HepG2 (cell line): ENCODE data around the gene GUCY1A1. TPM values are rescaled to one million over a fixed set of nuclear protein-coding genes. Genes with fewer than 3 reads are reported as not detected.

Experiments
- ATAC-seq: fragments of 200-7000 bp; cut with Tn5 transposase; 3 replicates; pipeline ENCODE4 v1.9.1; 2020; ENCODE audit warnings: mild to moderate bottlenecking, moderate library complexity
- BruUV-seq: library from RNA; stranded (reverse); fragments of 400-500 nt; replicated peaks from 2 replicates; lab custom pipeline; 2021; lab: Mats Ljungman, UMichigan
- CTCF ChIA-PET: fragments of 300-600 bp; formaldehyde crosslinking; extraction: SDS; loops from one replicate; lab custom pipeline; 2021; ENCODE audit warnings: low total read pairs, inconsistent platforms, low intra/inter-chr PET ratio; lab: Yijun Ruan, JAX
- POLR2A ChIA-PET: fragments of 350-600 bp; sonication (Branson Sonifier 250); formaldehyde crosslinking; loops from one replicate; lab custom pipeline; 2020; ENCODE audit warnings: antibody characterized with exemption, inconsistent platforms; lab: Yijun Ruan, JAX
- DNase-seq: peaks from one replicate; pipeline ENCODE4 v3.0.0-alpha.2; 2015; ENCODE audit warnings: low spot score
- FAIRE-seq: peaks from 3 replicates; lab custom pipeline; 2011; peaks lifted over from hg19 to GRCh38; lab: Jason Lieb, UNC
- H2AFZ ChIP-seq: one replicate; pipeline ENCODE4 v1.6.1; 2011; ENCODE audit warnings: low read length, inconsistent platforms
- H3K27ac ChIP-seq: fragments of 300-600 bp; 3 replicates; pipeline ENCODE4 v1.8.0; 2011; ENCODE audit warnings: mixed run types, mild to moderate bottlenecking, mixed read lengths, low read length, inconsistent platforms; ENCODE audit not compliant: insufficient read depth; ENCODE audit errors: extremely low read length
- H3K27me3 ChIP-seq, 2 experiments: fragments of 200-600 bp in 1 of 2; 2 replicates in 1 of 2; 3 replicates in 1 of 2; pipeline versions ENCODE4 v1.6.0 to v1.8.0; 2011; ENCODE audit warnings: low read length in 2 of 2, mild to moderate bottlenecking in 2 of 2, moderate library complexity in 2 of 2, inconsistent platforms in 1 of 2; ENCODE audit not compliant: insufficient read depth in 2 of 2, control insufficient read depth in 1 of 2
- H3K36me3 ChIP-seq, 2 experiments: fragments of 200-600 bp in 1 of 2; replicated peaks in 1 of 2; 2 replicates in 1 of 2; 3 replicates in 1 of 2; pipeline versions ENCODE4 v1.5.1 to v1.8.0; 2011; ENCODE audit warnings: low read length in 2 of 2, inconsistent platforms in 1 of 2; ENCODE audit not compliant: insufficient read depth in 2 of 2, control insufficient read depth in 1 of 2
- H3K4me1 ChIP-seq: 2 replicates; pipeline ENCODE4 v1.5.1; 2012; ENCODE audit warnings: low read length, inconsistent platforms; ENCODE audit not compliant: insufficient read depth
- H3K4me2 ChIP-seq: 2 replicates; pipeline ENCODE4 v1.6.0; 2011; ENCODE audit warnings: low read depth, low read length, inconsistent platforms
- H3K4me3 ChIP-seq, 3 experiments: fragments of 200-600 bp in 1 of 3; sonication (generic), shearing (Covaris generic) in 1 of 3; replicated peaks in 1 of 3; 2 replicates each; pipeline ENCODE4 v1.5.1; 2011 to 2016; ENCODE audit warnings: low read length in 3 of 3, inconsistent platforms in 2 of 3, low read depth in 2 of 3, mild to moderate bottlenecking in 2 of 3, control low read depth in 1 of 3, mixed read lengths in 1 of 3; ENCODE audit not compliant: insufficient read depth in 1 of 3
- H3K79me2 ChIP-seq: one replicate; pipeline ENCODE4 v1.6.1; 2011; ENCODE audit warnings: low read length, inconsistent platforms; ENCODE audit not compliant: insufficient read depth
- H3K9ac ChIP-seq: 2 replicates; pipeline ENCODE4 v1.6.0; 2011; ENCODE audit warnings: mild to moderate bottlenecking, low read depth, low read length, inconsistent platforms; ENCODE audit not compliant: insufficient read depth
- H3K9me3 ChIP-seq: 2 replicates; pipeline ENCODE4 v1.5.1; 2012; ENCODE audit warnings: mild to moderate bottlenecking, low read length
- H4K20me1 ChIP-seq: 2 replicates; pipeline ENCODE4 v1.6.0; 2011; ENCODE audit warnings: inconsistent platforms, mild to moderate bottlenecking, low read length, moderate library complexity; ENCODE audit not compliant: insufficient read depth
- CC2D1A ChIP-seq: sonication (generic); formaldehyde crosslinking; IDR thresholded peaks from 2 replicates; pipeline ENCODE4 v1.8.1; 2023; ENCODE audit warnings: mild to moderate bottlenecking, missing genetic modification reagents
- CSRNP1 ChIP-seq: sonication (generic); formaldehyde crosslinking; IDR thresholded peaks from 2 replicates; pipeline ENCODE4 v1.8.1; 2023; ENCODE audit warnings: mild to moderate bottlenecking, missing genetic modification reagents
- EED ChIP-seq: sonication (generic); formaldehyde crosslinking; IDR thresholded peaks from 2 replicates; pipeline ENCODE4 v1.5.0; 2020; ENCODE audit warnings: mild to moderate bottlenecking, missing genetic modification reagents
- ETV6 ChIP-seq: sonication (generic); formaldehyde crosslinking; conservative IDR thresholded peaks from 2 replicates; pipeline ENCODE4 v1.4.0; 2020; ENCODE audit warnings: missing genetic modification reagents
- FOXK2 ChIP-seq: fragments of 450-650 bp; IDR thresholded peaks from 2 replicates; pipeline ENCODE4 v1.6.1; 2016
- MAFK ChIP-seq, 2 experiments: IDR thresholded peaks in 1 of 2; conservative IDR thresholded peaks in 1 of 2; 2 replicates each; pipeline ENCODE4 v1.6.1; 2011; ENCODE audit warnings: improper control_type of control experiment in 2 of 2, low read length in 2 of 2
- SATB2 ChIP-seq: sonication (generic); formaldehyde crosslinking; IDR thresholded peaks from 2 replicates; pipeline ENCODE4 v1.5.0; 2020; ENCODE audit warnings: missing genetic modification reagents
- TFDP2 ChIP-seq: sonication (generic); formaldehyde crosslinking; IDR thresholded peaks from 2 replicates; pipeline ENCODE4 v1.4.0; 2020; ENCODE audit warnings: missing genetic modification reagents
- ZFYVE20 ChIP-seq: sonication (generic); formaldehyde crosslinking; IDR thresholded peaks from 2 replicates; pipeline ENCODE4 v1.8.0; 2023; ENCODE audit warnings: low read depth, mild to moderate bottlenecking, moderate library complexity, missing genetic modification reagents, borderline replicate concordance
- ZMYM4 ChIP-seq: sonication (generic); formaldehyde crosslinking; IDR thresholded peaks from 2 replicates; pipeline ENCODE4 v1.8.1; 2023; ENCODE audit warnings: mild to moderate bottlenecking, missing genetic modification reagents
- ZNF337 ChIP-seq: sonication (generic); formaldehyde crosslinking; IDR thresholded peaks from 2 replicates; pipeline ENCODE4 v1.5.1; 2020; ENCODE audit warnings: missing genetic modification reagents, low read depth, mild to moderate bottlenecking, borderline replicate concordance
- WGBS: methylation state at CpG from one replicate; pipeline ENCODE4 v1.1.6; 2017; ENCODE audit warnings: low lambda C conversion rate; 5-methylcytosine and 5-hydroxymethylcytosine counted together
- in situ Hi-C: cut with HindIII; loops from 2 replicates; pipeline ENCODE4 v1.10.0; 2017; ENCODE audit warnings: low pct_unique_long_range_greater_than_20kb; ENCODE audit not compliant: extremely low pct_ligation_motif_present
- intact Hi-C: fragments of 100-400 bp; cut with micrococcal nuclease; formaldehyde crosslinking; loops from one replicate; pipeline ENCODE4 v1.10.0; 2022; ENCODE audit not compliant: unreplicated experiment
- polyA plus RNA-seq, 8 experiments: library from polyadenylated mRNA; depleted of rRNA in 3 of 8; stranded (reverse) in 7 of 8; unstranded in 1 of 8; fragments of >200 nt; fragmentation: Illumina TruSeq in 4 of 8; extraction: Trizol in 4 of 8; gene quantifications; 2 replicates each; pipeline versions ENCODE4 v1.2.1 to v1.2.3, GENCODE V29; 2011 to 2016; ENCODE audit warnings: low read depth in 4 of 8, missing spikeins in 1 of 8, mixed read lengths in 1 of 8; ENCODE audit not compliant: insufficient read depth in 1 of 8
- total RNA-seq, 5 experiments: library from RNA; depleted of rRNA; stranded (reverse); fragments of >200 nt; fragmentation: Illumina TruSeq; extraction: Trizol; gene quantifications; 2 replicates each; pipeline ENCODE4 v1.2.3, GENCODE V29; 2016; ENCODE audit warnings: low read depth in 1 of 5
- TF ChIP-seq, protein P1 (sequence below): sonication (generic); formaldehyde crosslinking; conservative IDR thresholded peaks from 2 replicates; pipeline ENCODE4 v1.8.1; 2023; ENCODE audit warnings: missing genetic modification reagents

GUCY1A1 gene
- total and polyA plus RNA-seq, 2 of the 13 experiments (the other 11 are each of a cell fraction or from before 2014, with no cell fraction given) = not detected

DNA sequence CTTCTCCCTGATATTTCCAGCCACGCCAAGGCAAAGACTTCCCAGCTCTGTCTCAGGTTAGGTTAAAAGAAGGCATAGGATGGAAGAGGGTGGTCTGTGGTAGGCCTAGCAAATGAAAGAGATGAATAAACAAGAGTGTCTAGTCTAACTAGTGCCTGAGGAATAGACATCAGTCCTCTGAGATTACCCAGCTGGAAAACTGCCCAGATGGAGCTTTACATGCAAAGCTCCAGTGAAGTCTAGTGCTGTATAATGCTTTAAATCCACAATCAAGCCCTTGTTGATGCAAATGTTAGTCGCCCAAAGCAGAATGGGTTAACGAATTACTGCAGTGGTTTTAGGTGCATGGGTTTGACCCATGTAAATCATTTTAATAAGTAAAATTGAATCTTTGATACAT, 67.4 kb downstream of the GUCY1A1 start:
- FAIRE-seq (no peak), ATAC-seq (no peak), DNase-seq (no peak)
- Histone ChIP-seq H3K4me3 (no peak overlapping the region), H4K20me1 (no peaks in the 10 kb centered on the region), H3K4me2 (no peak overlapping the region), H3K27me3 (no peaks in the 10 kb centered on the region; a peak in 1 of 5 replicates), H3K9ac (no peak overlapping the region), H3K27ac (no peak overlapping the region), H3K9me3 (no peaks in the 10 kb centered on the region), H3K4me1 (no peaks in the 10 kb centered on the region), H3K79me2 (no peaks in the 10 kb centered on the region), H2AFZ (no peak overlapping the region), H3K36me3 (no peaks in the 10 kb centered on the region)
- in situ Hi-C loops = no loop called here
- ChIA-PET CTCF (no interaction called here), POLR2A (no interaction called here)
- WGBS = 1% methylated on average over 3 of the region's 3 CpGs
- BruUV-seq = no TSS peak
- intact Hi-C loops = no loop called here
- TF ChIP-seq SATB2 (CRISPR knock-in tag) (no peak), FOXK2 (no peak), TFDP2 (no peak), ZNF337 (CRISPR knock-in tag) (no peak), ZMYM4 (CRISPR knock-in tag) (no peak), ZFYVE20 (CRISPR knock-in tag) (no peak), EED (CRISPR knock-in tag) (no peak), CSRNP1 (no peak), ETV6 (CRISPR knock-in tag) (no peak), CC2D1A (CRISPR knock-in tag) (no peak), MAFK (conservative IDR thresholded peaks at IDR 0.05 in 1 of 2, IDR thresholded peaks at IDR 0.05 in 1 of 2; ENCODE audit: low read length in 2 of 2) (no peak)
- TF ChIP-seq, protein P1, sequence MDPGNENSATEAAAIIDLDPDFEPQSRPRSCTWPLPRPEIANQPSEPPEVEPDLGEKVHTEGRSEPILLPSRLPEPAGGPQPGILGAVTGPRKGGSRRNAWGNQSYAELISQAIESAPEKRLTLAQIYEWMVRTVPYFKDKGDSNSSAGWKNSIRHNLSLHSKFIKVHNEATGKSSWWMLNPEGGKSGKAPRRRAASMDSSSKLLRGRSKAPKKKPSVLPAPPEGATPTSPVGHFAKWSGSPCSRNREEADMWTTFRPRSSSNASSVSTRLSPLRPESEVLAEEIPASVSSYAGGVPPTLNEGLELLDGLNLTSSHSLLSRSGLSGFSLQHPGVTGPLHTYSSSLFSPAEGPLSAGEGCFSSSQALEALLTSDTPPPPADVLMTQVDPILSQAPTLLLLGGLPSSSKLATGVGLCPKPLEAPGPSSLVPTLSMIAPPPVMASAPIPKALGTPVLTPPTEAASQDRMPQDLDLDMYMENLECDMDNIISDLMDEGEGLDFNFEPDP = no peak
